Stimulated activated CD4-positive, alpha-beta T cell treated with anti-CD3 and anti-CD28 coated beads, Interleukin-4, amount 100 ng/mL, for 4 hours (primary cell): ENCODE measurements around the gene ZNF417.
"Not testable (repeated sequence)": the region's sequence is repeated elsewhere in the genome, so short reads cannot be mapped to it uniquely, and the experiment has no call there.

Experiments used
- DNase-seq, 2 experiments: peaks; one replicate each; pipeline ENCODE4 v3.0.0-alpha.2; 2020

The ZNF417 gene

GRCh38 chr19:57916168-57916995, at the start of gene ZNF417:
Gene ZNF417, minus strand, starts transcription at chr19:57916592. Its CDS starts 181 bp downstream, at chr19:57916411.
- DNase-seq = peak; percentile 69 to 90

- no peak for DNase-seq
Observed at GRCh38 chr19:57964761-57965160, 48.4 kb upstream of the ZNF417 start.

- no peak for DNase-seq
Observed at GRCh38 chr19:57961785-57962184, 45.4 kb upstream of the ZNF417 start.

- no peak for DNase-seq
Observed at GRCh38 chr19:57954996-57955395, 38.6 kb upstream of the ZNF417 start.

GRCh38 chr19:57949702-57950101, 33.3 kb upstream of the ZNF417 start:
- DNase-seq = no peak

DNA sequence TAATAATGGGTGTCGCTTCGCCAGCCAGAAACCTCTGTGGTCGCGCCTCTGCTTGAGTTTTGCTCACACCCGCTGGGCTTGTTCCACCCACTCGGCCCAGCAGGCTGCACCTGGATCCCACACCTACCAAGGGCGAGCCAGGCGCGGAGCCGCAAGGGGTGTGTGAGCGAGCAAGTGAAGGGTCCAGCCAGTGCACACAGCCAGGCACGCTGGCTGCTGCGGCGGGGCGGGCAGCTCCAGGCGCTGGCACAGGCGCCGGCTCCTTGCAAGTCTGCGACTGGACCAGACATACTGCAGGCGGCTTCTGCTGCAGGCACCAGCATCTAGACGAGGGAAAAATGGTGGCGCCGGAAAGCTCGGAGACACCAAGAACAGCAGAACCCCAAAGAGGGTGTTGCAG, 32.9 kb upstream of the ZNF417 start:
- DNase-seq = no peak

- peak; percentile 89 for DNase-seq
Observed at GRCh38 chr19:57947419-57948134, 31.2 kb upstream of the ZNF417 start, which contains the start of gene ZNF256. Gene ZNF256, minus strand, starts transcription at chr19:57947706. Its CDS starts 232 bp downstream, at chr19:57947474.

DNA sequence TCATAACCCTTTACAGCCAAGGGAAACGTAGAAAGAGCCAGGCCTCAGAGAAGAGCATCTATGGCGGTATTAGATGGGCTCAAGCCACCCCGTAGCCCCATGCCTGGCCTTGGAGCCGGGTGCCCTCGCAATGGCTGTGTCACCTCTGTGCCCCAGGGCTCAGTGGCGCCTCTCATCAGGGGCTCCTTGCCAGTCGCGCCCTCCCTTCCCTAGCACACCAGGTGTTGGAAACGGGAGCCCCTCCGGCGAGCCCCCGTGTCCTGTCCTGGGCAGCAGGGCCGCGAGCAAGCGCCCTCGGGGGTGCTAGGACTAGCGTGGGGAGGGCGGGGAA, 30.7 kb upstream of the ZNF417 start:
- peak in 1 of 2 experiments; percentile 2 for DNase-seq

GRCh38 chr19:57946316-57946715, 29.9 kb upstream of the ZNF417 start:
- no peak for DNase-seq

DNA sequence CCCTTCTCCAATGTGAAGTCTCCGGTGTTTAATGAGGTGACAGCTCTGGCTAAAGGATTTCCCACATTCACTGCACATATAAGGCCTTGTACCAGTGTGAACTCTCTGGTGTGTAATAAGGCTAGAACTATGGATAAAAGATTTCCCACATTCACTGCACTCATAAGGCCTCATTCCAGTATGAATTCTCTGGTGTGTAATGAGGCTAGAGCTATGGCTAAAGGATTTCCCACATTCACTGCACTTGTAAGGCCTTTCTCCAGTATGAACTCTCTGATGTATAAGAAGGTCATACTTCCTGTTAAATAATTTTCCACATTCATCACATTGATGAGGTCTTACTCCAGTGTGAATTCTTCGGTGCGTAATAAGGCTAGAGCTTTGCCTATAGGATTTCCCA, 25.2 kb upstream of the ZNF417 start:
- DNase-seq = no peak

- no peak for DNase-seq
Observed at GRCh38 chr19:57935731-57936130, 19.3 kb upstream of the ZNF417 start.

- peak in 1 of 2 experiments; percentile 34 for DNase-seq
Observed at GRCh38 chr19:57934820-57935665, 18.7 kb upstream of the ZNF417 start, which contains the start of gene ZNF418. Gene ZNF418, minus strand, starts transcription at chr19:57935402. Its CDS starts 1,580 bp downstream, at chr19:57933822.

DNA sequence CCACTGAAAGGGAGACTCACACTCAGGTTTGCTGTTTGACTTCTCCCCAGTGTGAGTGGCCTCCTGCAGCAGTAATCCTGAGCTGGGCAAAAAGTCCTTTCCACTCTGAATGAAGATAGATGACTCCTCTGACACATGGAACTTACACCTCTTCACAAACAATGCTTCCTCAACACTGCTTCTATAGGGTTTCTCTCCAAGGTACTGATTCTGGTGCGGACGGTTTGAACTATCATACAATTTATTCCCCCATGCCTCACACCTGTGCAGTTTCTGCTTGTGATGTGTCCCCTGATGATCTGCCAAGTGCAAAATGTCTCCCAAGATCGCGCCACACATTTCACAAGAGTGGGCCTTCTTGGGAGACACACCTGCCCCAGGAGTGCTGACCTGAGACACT, 11.2 kb upstream of the ZNF417 start:
- no peak for DNase-seq

DNA sequence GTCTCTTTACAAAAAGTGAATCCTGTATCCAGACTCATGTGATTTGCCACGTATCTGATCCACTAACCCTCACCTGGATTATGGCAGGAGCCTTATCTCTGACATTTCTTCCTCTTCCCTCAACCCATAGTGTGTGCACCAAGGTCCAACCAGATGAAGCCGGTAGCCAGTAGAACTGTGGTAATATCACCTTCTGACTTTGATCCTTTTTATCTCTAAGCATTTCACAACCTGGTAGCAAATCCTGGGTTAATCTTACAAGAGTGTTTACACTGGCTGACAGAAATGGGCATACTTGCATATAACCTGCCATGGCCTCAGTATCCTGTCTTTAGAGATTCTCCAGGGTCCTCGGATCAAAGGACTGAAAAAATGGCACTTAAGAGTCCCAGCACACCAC, 1.9 kb downstream of the ZNF417 start:
- DNase-seq = no peak

GRCh38 chr19:57907394-57907793, 9.0 kb downstream of the ZNF417 start:
- no peak for DNase-seq

GRCh38 chr19:57905258-57905657, 11.1 kb downstream of the ZNF417 start:
- no peak for DNase-seq

- no peak for DNase-seq
Observed at GRCh38 chr19:57903618-57904184, 12.7 kb downstream of the ZNF417 start.

- no peak for DNase-seq
Observed at GRCh38 chr19:57900311-57900710, 16.1 kb downstream of the ZNF417 start.

- not testable (repeated sequence) for DNase-seq
Observed at GRCh38 chr19:57890706-57891105, 25.7 kb downstream of the ZNF417 start.

DNA sequence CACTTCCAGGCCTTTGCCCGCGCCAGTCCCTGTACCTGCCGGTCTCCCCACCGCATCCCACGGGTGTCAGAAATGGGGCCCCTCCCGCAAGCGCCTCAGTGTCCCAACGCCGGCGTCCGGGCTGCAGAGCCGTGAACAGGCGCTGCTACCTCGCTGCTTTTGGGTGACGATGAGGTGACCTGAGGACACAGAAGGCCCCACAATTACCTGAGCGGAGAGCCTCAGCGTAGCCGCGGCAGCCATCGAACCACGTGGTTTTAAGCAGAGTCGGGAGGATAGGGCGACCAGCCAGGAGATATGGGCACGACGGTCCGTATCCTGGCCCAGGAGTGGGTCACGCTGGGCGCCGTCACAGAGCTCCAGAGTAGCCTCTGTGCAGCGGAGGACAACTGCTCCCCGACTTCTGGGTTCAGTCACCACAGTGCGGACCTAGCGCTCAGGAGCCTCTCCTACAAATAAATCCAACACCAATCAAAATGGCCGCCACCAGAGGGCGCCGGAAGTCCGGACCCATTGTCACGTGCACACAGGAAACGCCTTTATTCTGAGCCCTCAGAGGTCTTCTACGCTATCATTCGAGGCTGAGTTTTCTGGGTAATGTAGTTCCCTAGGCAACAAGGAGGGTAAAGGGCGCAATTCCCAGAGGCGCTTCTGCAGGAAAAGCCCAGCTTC, 27.7 kb downstream of the ZNF417 start, which contains the start of gene ZNF814:
TSS of gene ZNF814 (minus strand) at position 478 of the 672 bp plus-strand sequence. CDS start at position 243, 235 bp downstream.
- DNase-seq = peak; percentile 70 to 80

DNA sequence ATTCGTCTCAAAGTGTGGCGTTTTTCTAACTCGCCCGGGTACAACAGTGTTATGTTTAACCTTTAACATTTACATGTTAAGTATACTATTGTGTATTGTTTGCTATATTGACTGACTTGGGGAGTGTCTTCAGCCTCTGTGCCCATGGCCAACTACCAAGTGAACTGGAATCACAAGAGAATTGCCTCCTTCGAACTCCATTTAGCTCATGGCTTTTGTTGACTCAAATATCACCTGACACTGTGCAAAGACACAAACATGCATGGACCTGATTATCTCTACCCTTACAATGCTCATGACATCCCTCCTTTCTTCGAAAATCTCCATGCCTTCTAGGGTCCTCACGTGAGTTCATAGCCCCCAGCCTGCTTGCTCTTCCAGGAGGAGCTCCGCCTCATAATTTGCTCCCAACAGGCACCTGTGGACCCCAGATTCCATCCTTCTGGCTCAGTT, 28.3 kb downstream of the ZNF417 start:
- no peak for DNase-seq
